GM12873 (cell line): ENCODE data around the gene RYR2.

Experiments used
- CTCF ChIP-seq: IDR thresholded peaks from 2 replicates; pipeline ENCODE4 v1.5.1; 2012; ENCODE audit warnings: low read depth, mild to moderate bottlenecking, moderate library complexity, low read length, control low read depth; ENCODE audit not compliant: insufficient read depth; ENCODE audit errors: missing control alignments

The RYR2 gene

DNA sequence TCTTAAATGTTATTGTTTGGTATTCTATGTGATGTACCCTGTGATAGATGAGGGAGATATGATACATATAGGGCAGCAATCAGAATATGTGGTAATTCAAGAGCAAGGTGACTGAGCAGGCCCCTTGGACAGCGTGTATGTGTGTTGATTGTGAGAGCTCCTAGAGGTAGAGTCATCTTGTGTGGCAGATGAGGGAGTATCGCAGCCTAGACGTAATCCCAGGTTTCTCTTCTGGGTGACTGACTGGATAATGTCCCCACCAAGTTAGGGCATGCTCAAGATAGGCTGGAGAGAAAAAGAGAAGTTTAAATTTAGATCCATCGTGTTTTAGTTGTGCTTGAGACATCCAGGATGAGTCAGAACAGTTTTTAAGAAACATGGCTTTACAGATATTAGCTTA lies 663.5 kb downstream of the RYR2 start:
- no peak for TF ChIP-seq CTCF

GRCh38 chr1:237709355-237709754 lies 667.4 kb downstream of the RYR2 start:
- no peak for TF ChIP-seq CTCF

DNA sequence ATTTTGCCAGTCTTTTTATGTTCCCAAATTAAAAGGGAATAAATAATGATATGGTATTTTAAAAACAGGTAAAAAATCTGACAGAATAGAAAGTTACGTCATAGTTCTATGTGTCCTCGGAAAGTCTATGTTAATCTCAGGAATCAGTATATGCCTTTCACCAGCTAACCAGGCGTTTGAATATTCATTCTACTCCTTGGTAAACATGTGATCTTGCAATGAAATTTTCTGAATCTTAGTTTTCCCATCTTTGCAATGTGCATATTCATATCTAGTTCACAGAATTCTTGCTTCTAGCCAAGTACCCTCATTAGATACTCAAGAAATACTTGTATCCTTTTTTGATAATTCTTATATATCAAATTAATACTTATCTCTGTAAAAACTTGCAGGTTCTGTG lies 669.3 kb downstream of the RYR2 start:
- no peak for TF ChIP-seq CTCF

DNA sequence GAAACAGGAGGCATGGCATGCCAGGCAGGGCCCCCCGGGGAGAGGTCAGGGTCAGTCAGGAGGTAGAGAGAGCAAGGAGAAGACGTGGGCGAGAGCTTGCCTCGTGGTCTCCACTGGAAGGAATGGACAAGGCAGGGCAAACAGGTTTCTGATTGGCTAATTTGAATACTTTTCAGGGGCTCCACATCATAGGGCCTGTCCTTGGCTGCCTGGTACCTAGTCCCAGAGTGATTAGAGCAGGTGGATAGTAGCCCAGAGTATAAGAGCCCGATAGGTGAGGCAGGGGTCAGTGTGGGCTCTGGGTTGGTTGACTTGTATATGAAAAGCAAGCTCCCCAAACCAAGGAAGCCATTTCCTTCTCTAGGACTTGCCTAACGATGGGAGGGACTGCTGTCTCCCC lies 670.1 kb downstream of the RYR2 start:
- no peak for TF ChIP-seq CTCF

- TF ChIP-seq CTCF, result no peak
These were observed 670.7 kb downstream of the RYR2 start for GRCh38 chr1:237712586-237713157.

GRCh38 chr1:237713916-237714315 lies 671.9 kb downstream of the RYR2 start:
- no peak for TF ChIP-seq CTCF

GRCh38 chr1:237717106-237717505 lies 675.1 kb downstream of the RYR2 start:
- no peak for TF ChIP-seq CTCF

DNA sequence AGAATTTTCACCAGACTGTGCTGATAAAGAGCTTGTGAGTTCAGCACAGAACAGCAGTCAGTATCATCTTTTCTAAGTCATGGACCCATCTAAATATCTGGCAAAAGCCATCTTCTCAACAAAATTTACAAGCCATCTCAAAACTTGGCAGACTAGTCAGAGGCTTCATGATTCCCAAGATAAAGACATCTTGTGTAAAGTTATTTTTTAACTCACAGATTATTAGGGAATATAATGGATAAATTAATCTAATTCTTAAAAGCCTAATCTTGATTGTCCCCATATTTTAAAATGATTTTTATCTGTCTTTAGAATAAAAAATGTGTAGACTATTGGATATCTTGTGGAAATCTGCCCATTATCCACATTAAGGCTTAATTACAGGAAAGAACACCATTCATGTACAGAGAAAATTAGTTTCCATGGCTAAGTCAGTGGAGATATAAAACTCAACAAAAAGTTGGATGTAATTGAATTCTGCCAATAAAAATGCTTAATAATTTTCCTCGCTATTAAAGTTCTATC lies 688.9 kb downstream of the RYR2 start:
- TF ChIP-seq CTCF, result no peak
